HepG2 (cell line): ENCODE results near the gene CES3. TPM values are rescaled to one million over a fixed set of nuclear protein-coding genes. Genes with fewer than 3 reads are reported as not detected.

Source experiments
- ARID2 ChIP-seq: sonication (generic); formaldehyde crosslinking; IDR thresholded peaks from 2 replicates; pipeline ENCODE4 v1.8.1; 2022; ENCODE audit warnings: mild to moderate bottlenecking, missing genetic modification reagents, borderline replicate concordance
- CAMTA2 ChIP-seq: sonication (generic); formaldehyde crosslinking; IDR thresholded peaks from 2 replicates; pipeline ENCODE4 v1.4.0; 2020; ENCODE audit warnings: mild to moderate bottlenecking, missing genetic modification reagents, borderline replicate concordance
- CBX5 ChIP-seq: sonication (generic); formaldehyde crosslinking; IDR thresholded peaks from 2 replicates; pipeline ENCODE4 v1.4.0; 2020; ENCODE audit warnings: missing genetic modification reagents, borderline replicate concordance
- ELF3 ChIP-seq: IDR thresholded peaks from 2 replicates; pipeline ENCODE4 v1.6.1; 2016; ENCODE audit warnings: missing genetic modification reagents, missing compliant biosample characterization
- HOXA5 ChIP-seq: sonication (generic); formaldehyde crosslinking; IDR thresholded peaks from 2 replicates; pipeline ENCODE4 v1.4.0; 2020; ENCODE audit warnings: missing genetic modification reagents
- MAF1 ChIP-seq: sonication (generic); formaldehyde crosslinking; IDR thresholded peaks from 2 replicates; pipeline ENCODE4 v1.5.0; 2020; ENCODE audit warnings: missing genetic modification reagents, borderline replicate concordance
- MTERF4 ChIP-seq: sonication (generic); formaldehyde crosslinking; IDR thresholded peaks from 2 replicates; pipeline ENCODE4 v1.8.0; 2023; ENCODE audit warnings: mild to moderate bottlenecking, missing genetic modification reagents
- MTF1 ChIP-seq: sonication (generic); formaldehyde crosslinking; IDR thresholded peaks from 2 replicates; pipeline ENCODE4 v1.5.0; 2020; ENCODE audit warnings: missing genetic modification reagents
- MTF2 ChIP-seq: sonication (generic); formaldehyde crosslinking; IDR thresholded peaks from 2 replicates; pipeline ENCODE4 v1.5.0; 2020; ENCODE audit warnings: missing genetic modification reagents, borderline replicate concordance
- MXI1 ChIP-seq: IDR thresholded peaks from 3 replicates; pipeline ENCODE4 v1.6.1; 2012; ENCODE audit warnings: low read depth, low read length, inconsistent platforms, borderline replicate concordance
- PAWR ChIP-seq: sonication (generic); formaldehyde crosslinking; IDR thresholded peaks from 2 replicates; pipeline ENCODE4 v1.4.0; 2020; ENCODE audit warnings: missing genetic modification reagents, mild to moderate bottlenecking, borderline replicate concordance
- SALL2 ChIP-seq: sonication (generic); formaldehyde crosslinking; IDR thresholded peaks from 2 replicates; pipeline ENCODE4 v1.8.1; 2023; ENCODE audit warnings: mild to moderate bottlenecking, missing genetic modification reagents, inconsistent platforms
- SMAD3 ChIP-seq: sonication (generic); formaldehyde crosslinking; IDR thresholded peaks from 2 replicates; pipeline ENCODE4 v1.4.0; 2020; ENCODE audit warnings: missing genetic modification reagents
- STAG1 ChIP-seq: sonication (generic); formaldehyde crosslinking; IDR thresholded peaks from 2 replicates; pipeline ENCODE4 v1.4.0; 2020; ENCODE audit warnings: missing genetic modification reagents
- TCF7L2 ChIP-seq: IDR thresholded peaks from 2 replicates; pipeline ENCODE4 v1.6.1; 2011; ENCODE audit warnings: mild to moderate bottlenecking, low read depth, low read length, moderate library complexity
- TFAP4 ChIP-seq: sonication (generic); IDR thresholded peaks from 2 replicates; pipeline ENCODE4 v1.6.1; 2016; ENCODE audit warnings: low read depth, borderline replicate concordance
- ZFP41 ChIP-seq: sonication (generic); formaldehyde crosslinking; IDR thresholded peaks from 2 replicates; pipeline ENCODE4 v1.4.0; 2020; ENCODE audit warnings: mild to moderate bottlenecking, missing genetic modification reagents, borderline replicate concordance
- ZNF124 ChIP-seq: sonication (generic); formaldehyde crosslinking; IDR thresholded peaks from 2 replicates; pipeline ENCODE4 v1.4.0; 2020; ENCODE audit warnings: missing genetic modification reagents
- ZNF331 ChIP-seq: sonication (generic); formaldehyde crosslinking; IDR thresholded peaks from 2 replicates; pipeline ENCODE4 v1.4.0; 2020; ENCODE audit warnings: missing genetic modification reagents
- ZNF383 ChIP-seq: sonication (generic); formaldehyde crosslinking; IDR thresholded peaks from 2 replicates; pipeline ENCODE4 v1.4.0; 2020; ENCODE audit warnings: missing genetic modification reagents, mild to moderate bottlenecking, borderline replicate concordance
- ZNF512 ChIP-seq: sonication (generic); formaldehyde crosslinking; IDR thresholded peaks from 2 replicates; pipeline ENCODE4 v1.4.0; 2020; ENCODE audit warnings: mild to moderate bottlenecking, missing genetic modification reagents
- ZNF558 ChIP-seq: sonication (generic); formaldehyde crosslinking; IDR thresholded peaks from 2 replicates; pipeline ENCODE4 v1.9.0; 2022; ENCODE audit warnings: mild to moderate bottlenecking, missing genetic modification reagents, borderline replicate concordance
- ZNF713 ChIP-seq: sonication (generic); formaldehyde crosslinking; IDR thresholded peaks from 2 replicates; pipeline ENCODE4 v1.4.0; 2020; ENCODE audit warnings: mild to moderate bottlenecking, missing genetic modification reagents
- polyA plus RNA-seq, 8 experiments: library from polyadenylated mRNA; depleted of rRNA in 3 of 8; stranded (reverse) in 7 of 8; unstranded in 1 of 8; fragments of >200 nt; fragmentation: Illumina TruSeq in 4 of 8; extraction: Trizol in 4 of 8; gene quantifications; 2 replicates each; pipeline versions ENCODE4 v1.2.1 to v1.2.3, GENCODE V29; 2011 to 2016; ENCODE audit warnings: low read depth in 4 of 8, missing spikeins in 1 of 8, mixed read lengths in 1 of 8; ENCODE audit not compliant: insufficient read depth in 1 of 8
- total RNA-seq, 5 experiments: library from RNA; depleted of rRNA; stranded (reverse); fragments of >200 nt; fragmentation: Illumina TruSeq; extraction: Trizol; gene quantifications; 2 replicates each; pipeline ENCODE4 v1.2.3, GENCODE V29; 2016; ENCODE audit warnings: low read depth in 1 of 5
- TF ChIP-seq, protein P1 (sequence below): sonication (generic); formaldehyde crosslinking; IDR thresholded peaks from 2 replicates; pipeline ENCODE4 v1.8.0; 2022; ENCODE audit warnings: mild to moderate bottlenecking, missing genetic modification reagents
- TF ChIP-seq, protein P2 (sequence below): fragments of 450-650 bp; IDR thresholded peaks from 2 replicates; pipeline ENCODE4 v1.6.1; 2017

CES3 gene
- total and polyA plus RNA-seq, 2 of the 13 experiments (the other 11 are each of a cell fraction or from before 2014, with no cell fraction given), result 6.6 to 17.4 TPM

GRCh38 chr16:66934138-66934838 lies 26.8 kb upstream of the CES3 start, which contains the start of gene CIAO2B (continued):
- TF ChIP-seq ZNF512 (CRISPR knock-in tag), result no peak
- TF ChIP-seq MTF1, result peak; percentile 86; the same call in 1 of the 2 replicates
- peak; percentile 92 for TF ChIP-seq ZNF331 (CRISPR knock-in tag)
- TF ChIP-seq ELF3 (CRISPR knock-in tag), result peak; percentile 84
- peak; percentile 97 for TF ChIP-seq MAF1 (CRISPR knock-in tag)
- TF ChIP-seq SMAD3 (CRISPR knock-in tag), result peak; percentile 96
- TF ChIP-seq MXI1, result peak; percentile 95; the same call in 2 of the 3 replicates
- no peak for TF ChIP-seq TCF7L2
- no peak for TF ChIP-seq PAWR (CRISPR knock-in tag)
- TF ChIP-seq CAMTA2 (CRISPR knock-in tag), result 0 out of 2 replicates have a peak, but pooled peaks have one; percentile 66
- TF ChIP-seq MTF2 (CRISPR knock-in tag), result 0 out of 2 replicates have a peak, but pooled peaks have one; percentile 77
- TF ChIP-seq ZNF558, result peak; percentile 88
- no peak for TF ChIP-seq ZNF713
- TF ChIP-seq ARID2 (CRISPR knock-in tag), result no peak
- TF ChIP-seq ZNF383 (CRISPR knock-in tag), result no peak
- TF ChIP-seq, protein P1, sequence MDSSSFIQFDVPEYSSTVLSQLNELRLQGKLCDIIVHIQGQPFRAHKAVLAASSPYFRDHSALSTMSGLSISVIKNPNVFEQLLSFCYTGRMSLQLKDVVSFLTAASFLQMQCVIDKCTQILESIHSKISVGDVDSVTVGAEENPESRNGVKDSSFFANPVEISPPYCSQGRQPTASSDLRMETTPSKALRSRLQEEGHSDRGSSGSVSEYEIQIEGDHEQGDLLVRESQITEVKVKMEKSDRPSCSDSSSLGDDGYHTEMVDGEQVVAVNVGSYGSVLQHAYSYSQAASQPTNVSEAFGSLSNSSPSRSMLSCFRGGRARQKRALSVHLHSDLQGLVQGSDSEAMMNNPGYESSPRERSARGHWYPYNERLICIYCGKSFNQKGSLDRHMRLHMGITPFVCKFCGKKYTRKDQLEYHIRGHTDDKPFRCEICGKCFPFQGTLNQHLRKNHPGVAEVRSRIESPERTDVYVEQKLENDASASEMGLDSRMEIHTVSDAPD (CRISPR knock-in tag), result no peak; the same call in 1 of the 2 replicates
- TF ChIP-seq MTERF4 (CRISPR knock-in tag), result peak; percentile 98
- TF ChIP-seq TFAP4, result peak; percentile 29; the same call in 1 of the 2 replicates
- peak; percentile 68; the same call in 1 of the 2 replicates for TF ChIP-seq ZNF124 (CRISPR knock-in tag)
- TF ChIP-seq SALL2 (CRISPR knock-in tag), result peak; percentile 99
- TF ChIP-seq, protein P2, sequence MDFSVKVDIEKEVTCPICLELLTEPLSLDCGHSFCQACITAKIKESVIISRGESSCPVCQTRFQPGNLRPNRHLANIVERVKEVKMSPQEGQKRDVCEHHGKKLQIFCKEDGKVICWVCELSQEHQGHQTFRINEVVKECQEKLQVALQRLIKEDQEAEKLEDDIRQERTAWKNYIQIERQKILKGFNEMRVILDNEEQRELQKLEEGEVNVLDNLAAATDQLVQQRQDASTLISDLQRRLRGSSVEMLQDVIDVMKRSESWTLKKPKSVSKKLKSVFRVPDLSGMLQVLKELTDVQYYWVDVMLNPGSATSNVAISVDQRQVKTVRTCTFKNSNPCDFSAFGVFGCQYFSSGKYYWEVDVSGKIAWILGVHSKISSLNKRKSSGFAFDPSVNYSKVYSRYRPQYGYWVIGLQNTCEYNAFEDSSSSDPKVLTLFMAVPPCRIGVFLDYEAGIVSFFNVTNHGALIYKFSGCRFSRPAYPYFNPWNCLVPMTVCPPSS, result no peak
- TF ChIP-seq ZFP41 (CRISPR knock-in tag), result peak; percentile 84; the same call in 1 of the 2 replicates
- TF ChIP-seq STAG1 (CRISPR knock-in tag), result peak; percentile 21; the same call in 1 of the 2 replicates
- peak; percentile 97 for TF ChIP-seq HOXA5 (CRISPR knock-in tag)
- no peak; the same call in 1 of the 2 replicates for TF ChIP-seq CBX5 (CRISPR knock-in tag)
